SK-N-SH treated with all-trans-retinoic acid at 6 μM for 48 hours (cell line): ENCODE measurements around the gene FTO.

Experiments
- ARNTL ChIP-seq: fragments of 450-650 bp; formaldehyde crosslinking; IDR thresholded peaks from 2 replicates; pipeline ENCODE4 v1.5.0; 2020; ENCODE audit warnings: low read depth, mild to moderate bottlenecking, moderate library complexity, borderline replicate concordance
- BACH2 ChIP-seq: fragments of 250-450 bp; sonication (Bioruptor Pico); IDR thresholded peaks from 2 replicates; pipeline ENCODE4 v1.9.0; 2021; ENCODE audit warnings: mild to moderate bottlenecking, borderline replicate concordance
- CSDC2 ChIP-seq: fragments of 250-450 bp; sonication (Bioruptor Pico); IDR thresholded peaks from 2 replicates; pipeline ENCODE4 v1.5.0; 2020; ENCODE audit warnings: mild to moderate bottlenecking, moderate library complexity
- PPARA ChIP-seq: fragments of 250-450 bp; sonication (Bioruptor Pico); IDR thresholded peaks from 2 replicates; pipeline ENCODE4 v1.5.0; 2020; ENCODE audit warnings: mild to moderate bottlenecking, borderline replicate concordance
- RARB ChIP-seq: fragments of 250-450 bp; sonication (Bioruptor Pico); IDR thresholded peaks from 2 replicates; pipeline ENCODE4 v1.8.0; 2021; ENCODE audit warnings: mild to moderate bottlenecking, moderate library complexity
- TCF4 ChIP-seq: fragments of 250-450 bp; sonication (Bioruptor Pico); IDR thresholded peaks from 2 replicates; pipeline ENCODE4 v1.8.0; 2021; ENCODE audit warnings: mild to moderate bottlenecking, moderate library complexity, borderline replicate concordance
- ZFP3 ChIP-seq: fragments of 250-450 bp; sonication (Bioruptor Pico); IDR thresholded peaks from 2 replicates; pipeline ENCODE4 v1.5.0; 2020; ENCODE audit warnings: mild to moderate bottlenecking, moderate library complexity
- ZFP30 ChIP-seq: fragments of 450-650 bp; formaldehyde crosslinking; IDR thresholded peaks from 2 replicates; pipeline ENCODE4 v1.5.0; 2022; ENCODE audit warnings: mild to moderate bottlenecking, moderate library complexity
- ZNF8 ChIP-seq: fragments of 450-650 bp; formaldehyde crosslinking; IDR thresholded peaks from 2 replicates; pipeline ENCODE4 v1.5.0; 2020; ENCODE audit warnings: mild to moderate bottlenecking, moderate library complexity
- TF ChIP-seq, protein P1 (sequence below): fragments of 250-450 bp; sonication (Bioruptor Pico); IDR thresholded peaks from 2 replicates; pipeline ENCODE4 v1.8.0; 2021; ENCODE audit warnings: low read depth, mild to moderate bottlenecking, moderate library complexity, borderline replicate concordance
- TF ChIP-seq, protein P2 (sequence below): fragments of 250-450 bp; sonication (Bioruptor Pico); IDR thresholded peaks from 2 replicates; pipeline ENCODE4 v1.8.0; 2020; ENCODE audit warnings: mild to moderate bottlenecking, moderate library complexity, borderline replicate concordance
- TF ChIP-seq, protein P3 (sequence below): fragments of 250-450 bp; sonication (Bioruptor Pico); IDR thresholded peaks from 2 replicates; pipeline ENCODE4 v1.5.0; 2020; ENCODE audit warnings: mild to moderate bottlenecking, moderate library complexity

DNA sequence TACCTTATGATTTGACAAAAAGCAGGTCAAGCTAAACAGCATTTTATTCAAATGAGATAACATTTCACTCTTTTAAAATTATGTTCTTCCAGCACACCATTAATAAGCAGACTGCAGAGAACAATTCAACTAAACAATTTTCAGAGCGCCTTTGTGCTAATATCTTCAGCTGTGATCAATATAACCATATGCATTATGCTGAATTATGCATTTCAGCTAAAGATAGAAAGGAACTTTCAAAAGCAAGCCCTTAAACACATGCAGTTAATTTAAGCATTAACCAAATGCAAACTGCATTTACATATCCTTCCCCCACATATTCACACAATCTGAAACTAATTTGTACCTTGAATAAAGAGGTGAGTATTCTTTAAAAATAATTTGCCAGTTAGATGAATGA is 41.9 kb upstream of the FTO start:
- no peak for TF ChIP-seq ZNF8 (CRISPR knock-in tag)
- TF ChIP-seq RARB (CRISPR knock-in tag): no peak
- no peak for TF ChIP-seq CSDC2 (CRISPR knock-in tag)
- TF ChIP-seq, protein P1, sequence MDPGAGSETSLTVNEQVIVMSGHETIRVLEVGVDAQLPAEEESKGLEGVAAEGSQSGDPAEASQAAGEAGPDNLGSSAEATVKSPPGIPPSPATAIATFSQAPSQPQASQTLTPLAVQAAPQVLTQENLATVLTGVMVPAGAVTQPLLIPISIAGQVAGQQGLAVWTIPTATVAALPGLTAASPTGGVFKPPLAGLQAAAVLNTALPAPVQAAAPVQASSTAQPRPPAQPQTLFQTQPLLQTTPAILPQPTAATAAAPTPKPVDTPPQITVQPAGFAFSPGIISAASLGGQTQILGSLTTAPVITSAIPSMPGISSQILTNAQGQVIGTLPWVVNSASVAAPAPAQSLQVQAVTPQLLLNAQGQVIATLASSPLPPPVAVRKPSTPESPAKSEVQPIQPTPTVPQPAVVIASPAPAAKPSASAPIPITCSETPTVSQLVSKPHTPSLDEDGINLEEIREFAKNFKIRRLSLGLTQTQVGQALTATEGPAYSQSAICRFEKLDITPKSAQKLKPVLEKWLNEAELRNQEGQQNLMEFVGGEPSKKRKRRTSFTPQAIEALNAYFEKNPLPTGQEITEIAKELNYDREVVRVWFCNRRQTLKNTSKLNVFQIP (CRISPR knock-in tag): no peak
- TF ChIP-seq, protein P2, sequence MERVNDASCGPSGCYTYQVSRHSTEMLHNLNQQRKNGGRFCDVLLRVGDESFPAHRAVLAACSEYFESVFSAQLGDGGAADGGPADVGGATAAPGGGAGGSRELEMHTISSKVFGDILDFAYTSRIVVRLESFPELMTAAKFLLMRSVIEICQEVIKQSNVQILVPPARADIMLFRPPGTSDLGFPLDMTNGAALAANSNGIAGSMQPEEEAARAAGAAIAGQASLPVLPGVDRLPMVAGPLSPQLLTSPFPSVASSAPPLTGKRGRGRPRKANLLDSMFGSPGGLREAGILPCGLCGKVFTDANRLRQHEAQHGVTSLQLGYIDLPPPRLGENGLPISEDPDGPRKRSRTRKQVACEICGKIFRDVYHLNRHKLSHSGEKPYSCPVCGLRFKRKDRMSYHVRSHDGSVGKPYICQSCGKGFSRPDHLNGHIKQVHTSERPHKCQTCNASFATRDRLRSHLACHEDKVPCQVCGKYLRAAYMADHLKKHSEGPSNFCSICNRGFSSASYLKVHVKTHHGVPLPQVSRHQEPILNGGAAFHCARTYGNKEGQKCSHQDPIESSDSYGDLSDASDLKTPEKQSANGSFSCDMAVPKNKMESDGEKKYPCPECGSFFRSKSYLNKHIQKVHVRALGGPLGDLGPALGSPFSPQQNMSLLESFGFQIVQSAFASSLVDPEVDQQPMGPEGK (CRISPR knock-in tag): no peak
- no peak for TF ChIP-seq ZFP30 (CRISPR knock-in tag)
- no peak for TF ChIP-seq BACH2 (CRISPR knock-in tag)
- no peak for TF ChIP-seq PPARA (CRISPR knock-in tag)
- TF ChIP-seq TCF4 (CRISPR knock-in tag): no peak
- TF ChIP-seq, protein P3, sequence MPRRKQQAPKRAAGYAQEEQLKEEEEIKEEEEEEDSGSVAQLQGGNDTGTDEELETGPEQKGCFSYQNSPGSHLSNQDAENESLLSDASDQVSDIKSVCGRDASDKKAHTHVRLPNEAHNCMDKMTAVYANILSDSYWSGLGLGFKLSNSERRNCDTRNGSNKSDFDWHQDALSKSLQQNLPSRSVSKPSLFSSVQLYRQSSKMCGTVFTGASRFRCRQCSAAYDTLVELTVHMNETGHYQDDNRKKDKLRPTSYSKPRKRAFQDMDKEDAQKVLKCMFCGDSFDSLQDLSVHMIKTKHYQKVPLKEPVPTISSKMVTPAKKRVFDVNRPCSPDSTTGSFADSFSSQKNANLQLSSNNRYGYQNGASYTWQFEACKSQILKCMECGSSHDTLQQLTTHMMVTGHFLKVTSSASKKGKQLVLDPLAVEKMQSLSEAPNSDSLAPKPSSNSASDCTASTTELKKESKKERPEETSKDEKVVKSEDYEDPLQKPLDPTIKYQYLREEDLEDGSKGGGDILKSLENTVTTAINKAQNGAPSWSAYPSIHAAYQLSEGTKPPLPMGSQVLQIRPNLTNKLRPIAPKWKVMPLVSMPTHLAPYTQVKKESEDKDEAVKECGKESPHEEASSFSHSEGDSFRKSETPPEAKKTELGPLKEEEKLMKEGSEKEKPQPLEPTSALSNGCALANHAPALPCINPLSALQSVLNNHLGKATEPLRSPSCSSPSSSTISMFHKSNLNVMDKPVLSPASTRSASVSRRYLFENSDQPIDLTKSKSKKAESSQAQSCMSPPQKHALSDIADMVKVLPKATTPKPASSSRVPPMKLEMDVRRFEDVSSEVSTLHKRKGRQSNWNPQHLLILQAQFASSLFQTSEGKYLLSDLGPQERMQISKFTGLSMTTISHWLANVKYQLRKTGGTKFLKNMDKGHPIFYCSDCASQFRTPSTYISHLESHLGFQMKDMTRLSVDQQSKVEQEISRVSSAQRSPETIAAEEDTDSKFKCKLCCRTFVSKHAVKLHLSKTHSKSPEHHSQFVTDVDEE (CRISPR knock-in tag): no peak
- no peak for TF ChIP-seq ARNTL
- no peak for TF ChIP-seq ZFP3 (CRISPR knock-in tag)
